Psoas muscle (tissue), 8 donors: ENCODE data around the gene PHYHIPL. TPM values are rescaled to one million over a fixed set of nuclear protein-coding genes. Genes with fewer than 3 reads are reported as not detected.

Experiments used
- ATAC-seq, 4 donors: fragments of 200-7000 bp; cut with Tn5 transposase; one replicate each; pipeline ENCODE4 v1.9.1; 2020; ENCODE audit warnings: moderate library complexity in 3 of 4, mild to moderate bottlenecking in 2 of 4
- DNase-seq, 2 donors: peaks; one replicate each; pipeline ENCODE4 v3.0.0-alpha.2; 2020
- H3K27ac ChIP-seq: fragments of 200-600 bp; one replicate; pipeline ENCODE4 v1.8.0; 2022
- H3K27me3 ChIP-seq, 3 donors: fragments of 200-600 bp in 1 of 3; one replicate each; pipeline versions ENCODE4 v1.6.1 to v1.8.0; 2013 to 2022; ENCODE audit warnings: low read length in 2 of 3, mild to moderate bottlenecking in 2 of 3, moderate library complexity in 1 of 3; ENCODE audit not compliant: insufficient read depth in 3 of 3
- H3K36me3 ChIP-seq, 2 donors: fragments of 200-600 bp in 1 of 2; one replicate each; pipeline versions ENCODE4 v1.6.1 to v1.8.0; 2013 to 2022; ENCODE audit warnings: low read depth in 1 of 2, mild to moderate bottlenecking in 1 of 2, moderate library complexity in 1 of 2; ENCODE audit not compliant: insufficient read depth in 1 of 2
- H3K4me1 ChIP-seq: fragments of 200-600 bp; one replicate; pipeline ENCODE4 v1.8.0; 2022
- H3K4me3 ChIP-seq: fragments of 200-600 bp; one replicate; pipeline ENCODE4 v1.8.0; 2022; ENCODE audit warnings: mild to moderate bottlenecking
- H3K9me3 ChIP-seq: fragments of 200-600 bp; one replicate; pipeline ENCODE4 v1.8.0; 2022
- CTCF ChIP-seq: fragments of 200-600 bp; IDR thresholded peaks from one replicate; pipeline ENCODE4 v1.8.0; 2022; ENCODE audit warnings: antibody characterized with exemption
- WGBS, 3 donors: extraction: QIAGEN DNeasy Blood & Tissue Kit; methylation state at CpG; one replicate each; pipeline versions ENCODE4 v1.1.6 to v1.1.7; 2013; 5-methylcytosine and 5-hydroxymethylcytosine counted together
- intact Hi-C, 2 donors: fragments of 100-400 bp; cut with DNase I; formaldehyde crosslinking; loops; one replicate each; pipeline versions ENCODE4 v1.11.0 to v1.14.2; 2022
- polyA plus RNA-seq, 3 donors: library from polyadenylated mRNA; stranded (reverse); fragments of 200-250 nt; gene quantifications; one replicate each; pipeline ENCODE4 v1.2.3, GENCODE V29; 2013
- total RNA-seq, 4 donors: library from RNA; stranded (reverse); fragmentation: NEBNext Ultra II Directional in 2 of 4; extraction: Animal tissue kit (Norgen Biotek cat#: 25700) in 2 of 4; gene quantifications; one replicate each; pipeline versions ENCODE4 v1.2.1 to v1.2.4, GENCODE V29; 2021 to 2023
- donor health status: healthy with polysubstance abuse.
- donor health status: DM: no; HTN: no; CAD: no; lungs with moderate emphysema.
- donor health status: Bipolar disorder and iron deficiency.
- donor health status: healthy.
- donor health status: DM: yes; HTN: yes; CAD: no.
- donor health status: DM: no; HTN: no; CAD: no.
- donor health status: DM: no; HTN: no; CAD: no.
- donor health status: DM: yes; HTN: yes; CAD: no.

The PHYHIPL gene
- total and polyA plus RNA-seq, 7 donors = 0.04 to 0.32 (median 0.10) TPM; not detected in 2

GRCh38 chr10:59276919-59277318 lies 100.5 kb downstream of the PHYHIPL start:
- no peak for TF ChIP-seq CTCF
- H3K36me3 ChIP-seq = peaks cover 0 to 3% of the 10 kb centered on the region in 2 donors
- ATAC-seq (no peak), DNase-seq (no peak)
- no peaks in the 10 kb centered on the region for H3K27me3 ChIP-seq
- no peak overlapping the region for H3K4me3 ChIP-seq
- no peak overlapping the region for H3K27ac ChIP-seq
- intact Hi-C loops = no loop called here
- H3K9me3 ChIP-seq = no peaks in the 10 kb centered on the region
- H3K4me1 ChIP-seq = peaks cover 13% of the 10 kb centered on the region

- Histone ChIP-seq H3K27ac (peak overlapping the region; percentile 63), H3K36me3 (peaks cover 0 to 3% of the 10 kb centered on the region in 2 donors), H3K9me3 (no peaks in the 10 kb centered on the region), H3K27me3 (no peaks in the 10 kb centered on the region), H3K4me3 (peak overlapping the region; percentile 1), H3K4me1 (peaks cover 31% of the 10 kb centered on the region)
- TF ChIP-seq CTCF = no peak
- no peak for ATAC-seq
- DNase-seq = no peak
- WGBS, 3 donors = 48 to 56% (median 48%) methylated on average over 1 of the region's 1 CpG
- intact Hi-C loops = no loop called here
These were observed 103.0 kb downstream of the PHYHIPL start for GRCh38 chr10:59279476-59279875.

- Histone ChIP-seq H3K36me3 (peaks cover 0 to 3% of the 10 kb centered on the region in 2 donors), H3K27me3 (no peaks in the 10 kb centered on the region), H3K9me3 (no peaks in the 10 kb centered on the region), H3K4me3 (peak overlapping the region; percentile 1), H3K27ac (peak overlapping the region; percentile 63), H3K4me1 (peaks cover 36% of the 10 kb centered on the region)
- intact Hi-C loops = no loop called here
- no peak for DNase-seq
- no peak for ATAC-seq
- WGBS, 3 donors = 40 to 70% (median 64%) methylated on average over 1 of the region's 1 CpG
- TF ChIP-seq CTCF = no peak
These were observed 103.6 kb downstream of the PHYHIPL start for GRCh38 chr10:59279991-59280505.

GRCh38 chr10:59281861-59282260 lies 105.4 kb downstream of the PHYHIPL start:
- peaks cover 50% of the 10 kb centered on the region for H3K4me1 ChIP-seq
- no peak for TF ChIP-seq CTCF
- peak overlapping the region; percentile 49 for H3K4me3 ChIP-seq
- WGBS, 3 donors = 42 to 69% (median 46%) methylated on average over 1 of the region's 1 CpG
- H3K27ac ChIP-seq = peak overlapping the region; percentile 82
- H3K27me3 ChIP-seq = no peaks in the 10 kb centered on the region
- H3K36me3 ChIP-seq = no peaks in the 10 kb centered on the region
- no peaks in the 10 kb centered on the region for H3K9me3 ChIP-seq
- intact Hi-C loops = no loop called here
- DNase-seq (no peak), ATAC-seq (no peak)

- Histone ChIP-seq H3K27me3 (no peaks in the 10 kb centered on the region), H3K4me1 (peaks cover 50% of the 10 kb centered on the region), H3K36me3 (no peaks in the 10 kb centered on the region), H3K4me3 (peak overlapping the region; percentile 49), H3K9me3 (no peaks in the 10 kb centered on the region), H3K27ac (peak overlapping the region; percentile 82)
- TF ChIP-seq CTCF = no peak
- peak; percentile 18 to 54 for DNase-seq
- intact Hi-C loops = no loop called here
- peak; percentile 69 to 79 (median 76) for ATAC-seq
- WGBS, 3 donors = 24 to 27% (median 25%) methylated on average over 9 of the region's 9 CpGs
These were observed 107.1 kb downstream of the PHYHIPL start for GRCh38 chr10:59283456-59284091.
